HG02870 (cell line): Measurements from ENCODE around the gene PCNX3.
"Not testable (repeated sequence)": the region's sequence is repeated elsewhere in the genome, so short reads cannot be mapped to it uniquely, and the experiment has no call there.

Source experiments
- ATAC-seq: cut with Tn5 transposase; IDR thresholded peaks from one replicate; pipeline ENCODE4 v1.9.1; 2021; ENCODE audit warnings: mild to moderate bottlenecking, moderate library complexity; ENCODE audit not compliant: unreplicated experiment

PCNX3 gene

DNA sequence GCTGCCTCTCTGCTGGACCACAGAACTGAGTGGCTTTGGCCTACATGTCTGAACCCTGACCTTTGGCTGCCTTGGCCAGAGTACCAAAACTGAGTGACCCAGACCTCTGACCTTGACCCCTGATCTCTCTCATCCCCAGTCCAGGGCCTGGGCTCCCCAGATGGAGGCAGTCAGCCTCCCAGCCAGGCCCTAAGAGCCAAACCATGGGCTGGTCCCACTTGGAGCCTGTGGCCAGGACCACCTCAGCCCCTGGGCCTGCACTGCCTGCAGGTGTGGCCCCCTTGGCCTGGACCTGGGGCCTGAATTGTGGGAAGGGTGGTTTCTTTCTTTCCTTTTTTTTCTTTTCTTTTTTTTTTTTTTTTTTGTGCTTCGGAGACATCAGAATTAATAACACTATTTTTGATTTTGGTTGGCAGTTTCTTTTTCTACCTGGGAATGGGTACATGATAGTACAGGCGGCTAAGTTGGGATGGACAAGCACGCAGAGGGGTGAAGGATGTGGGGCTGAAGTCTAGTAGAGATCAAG is 21.5 kb downstream of the PCNX3 start:
- ATAC-seq = no peak

DNA sequence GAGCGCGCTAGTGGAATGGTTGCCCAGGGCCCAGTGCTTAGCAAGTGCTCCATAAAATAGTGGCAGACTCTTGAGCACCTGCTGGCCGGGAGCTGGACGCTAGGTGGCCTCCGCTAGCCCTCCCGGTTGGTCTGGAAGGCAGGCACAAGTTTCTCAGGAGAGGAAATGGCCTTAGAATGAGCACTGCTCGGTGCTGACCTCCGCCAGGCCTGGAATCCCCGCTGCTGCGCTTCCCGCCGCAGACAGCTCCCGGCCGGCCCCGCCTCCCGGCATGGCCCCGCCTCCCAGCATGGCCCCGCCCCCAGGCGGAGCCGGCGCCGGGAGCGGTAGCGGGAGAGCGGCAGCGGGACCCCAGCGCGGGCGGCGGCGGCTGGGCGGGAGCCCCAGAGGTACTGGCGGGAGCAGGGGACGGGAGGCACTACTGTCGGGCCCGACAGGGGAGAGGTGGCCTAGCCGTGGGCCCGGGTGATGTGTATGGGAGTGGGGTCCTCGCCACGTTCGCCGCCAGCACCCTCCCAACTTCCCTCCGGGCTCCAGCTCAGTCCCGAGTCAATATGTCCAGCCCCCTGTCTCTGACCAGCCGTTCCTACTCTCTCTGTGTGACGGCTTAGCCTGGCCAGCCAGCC is 22.3 kb downstream of the PCNX3 start, which contains the start of gene SIPA1:
SIPA1 (plus strand) TSS at position 308 of the 626 bp plus-strand sequence. CDS start 2,821 bp downstream, outside the sequence.
- peak; percentile 50 for ATAC-seq

DNA sequence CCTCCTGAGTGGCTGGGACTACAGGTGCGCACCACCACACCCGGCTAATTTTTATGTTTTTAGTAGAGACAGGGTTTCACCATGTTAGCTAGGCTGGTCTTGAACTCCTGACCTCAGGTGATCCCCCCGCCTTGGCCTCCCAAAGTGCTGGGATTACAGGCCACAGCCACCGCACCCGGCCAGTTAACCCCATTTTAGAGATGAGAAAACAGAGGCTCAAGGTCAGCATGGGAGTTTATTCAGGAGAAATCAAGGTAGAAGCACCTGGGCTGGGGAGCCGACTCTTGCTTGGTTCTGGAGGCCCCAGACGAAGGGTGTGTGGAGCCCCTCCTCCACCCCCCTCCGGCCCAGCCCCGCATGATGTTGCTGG is 23.6 kb downstream of the PCNX3 start:
- not testable (repeated sequence) for ATAC-seq

DNA sequence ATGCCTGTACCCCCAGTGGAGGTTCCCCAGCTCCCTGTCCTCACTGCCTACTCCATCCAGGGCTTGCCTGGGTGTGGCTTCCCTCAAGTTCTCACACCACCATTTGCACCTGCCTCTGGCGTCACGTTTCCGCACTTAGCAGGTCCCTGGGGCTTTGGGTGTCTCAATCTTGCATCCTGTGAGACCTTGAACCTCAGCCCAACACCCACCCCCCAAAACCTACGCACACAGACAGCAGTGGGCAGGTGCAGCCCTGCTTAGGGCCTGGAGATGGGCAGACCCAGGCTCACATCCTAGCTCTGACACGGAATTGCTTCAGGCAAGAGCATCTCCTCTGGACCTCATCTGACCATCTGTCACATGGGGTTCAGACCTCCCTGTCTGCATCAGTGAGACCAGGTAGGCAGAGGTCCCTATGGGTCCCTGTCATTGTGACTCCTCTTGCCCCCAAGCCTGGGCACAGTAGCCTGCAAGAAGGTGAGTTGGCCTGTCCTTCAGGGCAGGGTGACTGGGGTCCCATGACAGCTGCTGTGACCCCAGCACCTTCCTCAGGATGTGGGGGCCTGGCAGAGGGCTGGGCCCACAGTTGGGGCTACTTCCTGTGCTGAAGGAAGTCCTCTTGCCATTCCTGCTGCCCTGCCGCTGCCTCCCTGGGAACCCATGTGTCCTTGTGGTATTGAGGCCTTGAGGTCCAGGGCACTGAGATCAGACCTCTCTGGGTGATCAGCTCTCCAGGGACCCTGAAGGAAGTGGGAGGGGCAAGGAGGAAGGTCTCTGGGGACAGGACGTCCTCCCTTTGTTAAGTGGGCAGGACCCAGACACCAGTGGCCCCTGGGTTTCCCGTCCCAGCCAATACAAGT is 24.3 kb downstream of the PCNX3 start:
- ATAC-seq = no peak

DNA sequence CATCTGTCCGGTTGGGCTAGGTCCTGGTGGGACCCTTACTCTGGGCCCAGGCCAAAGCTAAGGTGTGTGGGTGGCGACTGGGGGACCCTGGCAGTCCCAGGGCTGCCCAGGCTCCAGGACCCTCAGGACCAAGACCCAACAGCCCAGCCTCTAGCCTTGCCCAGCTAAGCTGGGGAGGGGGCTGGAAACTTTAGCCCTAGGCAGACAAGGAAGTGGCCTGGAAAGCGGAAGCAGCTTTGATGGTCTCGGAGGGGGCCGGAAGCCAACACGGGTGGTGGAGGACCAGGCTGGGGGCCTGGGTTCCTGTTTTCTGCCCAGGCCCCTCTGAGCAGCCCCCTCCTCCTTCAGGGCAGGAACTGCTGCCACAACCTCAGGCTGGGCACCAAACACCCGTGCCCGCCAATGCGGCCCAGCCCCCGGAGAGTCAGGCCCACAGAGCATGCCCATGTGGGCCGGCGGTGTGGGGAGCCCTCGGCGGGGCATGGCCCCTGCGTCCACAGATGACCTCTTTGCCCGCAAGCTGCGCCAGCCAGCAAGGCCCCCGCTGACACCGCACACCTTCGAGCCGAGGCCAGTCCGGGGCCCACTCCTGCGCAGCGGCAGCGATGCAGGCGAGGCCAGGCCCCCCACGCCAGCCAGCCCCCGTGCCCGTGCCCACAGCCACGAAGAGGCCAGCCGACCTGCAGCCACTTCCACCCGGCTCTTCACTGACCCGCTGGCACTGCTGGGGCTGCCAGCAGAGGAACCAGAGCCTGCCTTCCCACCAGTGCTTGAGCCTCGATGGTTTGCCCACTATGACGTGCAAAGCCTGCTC is 25.1 kb downstream of the PCNX3 start:
- ATAC-seq = no peak

DNA sequence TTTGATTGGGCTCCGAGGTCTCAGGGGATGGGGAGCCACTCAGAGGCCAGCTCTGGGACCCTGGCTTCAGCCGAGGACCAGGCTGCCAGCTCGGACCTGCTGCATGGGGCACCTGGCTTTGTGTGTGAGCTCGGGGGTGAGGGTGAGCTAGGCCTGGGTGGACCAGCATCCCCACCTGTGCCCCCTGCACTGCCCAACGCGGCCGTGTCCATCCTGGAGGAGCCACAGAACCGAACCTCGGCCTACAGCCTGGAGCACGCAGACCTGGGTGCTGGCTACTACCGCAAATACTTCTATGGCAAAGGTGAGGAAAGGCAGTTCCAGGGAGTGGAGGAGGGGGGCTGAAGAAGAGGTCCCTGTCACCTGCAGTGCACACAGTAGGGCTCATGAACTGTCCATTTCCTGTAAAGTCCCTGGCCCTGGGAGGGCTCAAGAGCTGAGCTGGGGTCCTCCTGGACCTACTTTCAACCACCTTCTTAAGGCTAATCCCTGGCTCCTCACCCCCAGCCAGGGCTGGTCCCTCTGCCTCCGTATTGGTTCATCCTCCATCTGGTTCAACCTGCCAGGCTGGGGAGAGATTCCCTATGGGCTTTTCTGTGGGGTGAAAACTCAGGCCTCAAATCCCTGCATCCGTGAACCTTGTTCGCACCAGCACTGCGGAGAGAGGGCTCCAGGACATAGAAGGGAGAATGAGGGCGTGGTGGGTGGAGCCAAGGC is 25.9 kb downstream of the PCNX3 start:
- no peak for ATAC-seq

DNA sequence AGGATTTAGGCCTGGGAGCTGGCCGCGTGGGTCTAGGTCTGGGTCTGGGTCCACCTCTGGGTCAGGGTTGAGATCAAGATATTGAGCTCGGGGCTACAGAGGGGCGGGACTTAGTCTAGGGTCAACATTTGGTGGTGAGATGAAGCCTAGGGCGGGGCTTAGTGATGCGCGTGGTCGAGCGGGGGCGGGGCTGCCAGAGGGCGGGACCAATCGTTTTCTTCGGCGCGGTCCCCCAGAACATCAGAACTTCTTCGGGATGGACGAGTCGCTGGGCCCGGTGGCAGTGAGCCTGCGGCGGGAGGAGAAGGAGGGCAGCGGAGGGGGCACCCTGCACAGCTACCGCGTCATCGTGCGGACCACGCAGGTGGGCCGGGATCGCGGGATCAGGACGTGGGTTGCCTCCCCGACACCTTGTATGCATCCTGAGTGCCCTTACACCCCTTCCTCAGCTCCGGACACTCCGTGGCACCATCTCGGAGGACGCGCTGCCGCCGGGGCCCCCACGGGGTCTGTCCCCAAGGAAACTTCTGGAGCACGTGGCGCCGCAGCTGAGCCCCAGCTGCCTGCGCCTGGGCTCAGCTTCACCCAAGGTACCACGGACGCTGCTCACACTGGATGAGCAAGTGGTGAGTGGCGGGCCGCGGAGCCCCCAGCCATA is 26.6 kb downstream of the PCNX3 start:
- ATAC-seq = no peak

DNA sequence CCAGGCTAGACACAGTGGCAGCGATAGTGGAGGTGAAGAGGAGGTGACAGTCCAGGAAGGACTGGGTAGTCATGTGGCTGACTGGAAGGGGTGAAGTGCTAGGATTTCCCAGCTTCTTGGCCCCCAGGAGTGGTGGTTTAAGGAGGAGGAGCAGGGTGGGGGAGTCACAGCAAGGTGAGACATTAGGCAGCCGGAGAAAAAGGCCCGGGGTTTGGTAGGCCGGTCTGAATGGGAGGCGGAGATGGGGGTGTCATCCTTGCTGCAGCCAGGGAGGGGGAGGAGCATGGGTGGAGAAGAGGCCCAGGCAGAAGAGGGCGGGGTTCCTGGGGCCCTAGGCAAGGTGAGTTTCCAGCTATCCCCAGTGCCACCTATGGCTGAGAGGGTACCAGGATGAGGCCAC is 28.4 kb downstream of the PCNX3 start:
- ATAC-seq = no peak

DNA sequence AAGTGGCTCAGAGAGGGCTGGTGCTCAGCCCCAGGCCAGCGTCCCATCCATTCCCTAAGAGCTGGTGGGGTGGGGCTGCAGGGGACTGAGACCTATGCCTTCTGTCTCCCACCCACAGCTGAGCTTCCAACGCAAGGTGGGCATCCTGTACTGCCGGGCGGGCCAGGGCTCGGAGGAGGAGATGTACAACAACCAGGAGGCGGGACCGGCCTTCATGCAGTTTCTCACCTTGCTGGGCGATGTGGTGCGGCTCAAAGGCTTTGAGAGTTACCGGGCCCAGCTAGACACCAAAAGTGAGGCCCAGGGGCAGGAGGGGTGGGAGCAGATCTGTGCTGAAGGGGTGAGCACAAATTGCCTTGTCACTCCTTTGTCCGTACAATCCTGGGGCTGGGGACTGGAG is 29.3 kb downstream of the PCNX3 start:
- ATAC-seq = no peak

DNA sequence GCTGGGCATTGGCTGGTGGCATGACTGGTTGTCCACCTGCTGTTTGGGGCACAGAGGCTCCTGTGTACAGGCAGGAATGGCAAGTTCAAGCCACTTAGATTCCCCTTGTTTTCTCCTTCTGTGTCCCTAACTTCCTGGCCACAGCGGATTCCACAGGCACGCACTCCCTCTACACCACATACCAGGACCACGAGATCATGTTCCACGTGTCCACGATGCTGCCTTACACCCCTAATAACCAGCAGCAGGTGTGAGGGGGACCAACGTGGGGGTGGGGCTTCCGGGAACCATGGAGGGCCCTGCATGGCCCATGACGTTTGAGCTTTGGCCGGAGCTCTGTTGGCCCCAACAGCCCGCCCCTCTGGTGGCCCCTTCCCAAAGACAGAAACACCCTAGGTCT is 30.1 kb downstream of the PCNX3 start:
- ATAC-seq = no peak

DNA sequence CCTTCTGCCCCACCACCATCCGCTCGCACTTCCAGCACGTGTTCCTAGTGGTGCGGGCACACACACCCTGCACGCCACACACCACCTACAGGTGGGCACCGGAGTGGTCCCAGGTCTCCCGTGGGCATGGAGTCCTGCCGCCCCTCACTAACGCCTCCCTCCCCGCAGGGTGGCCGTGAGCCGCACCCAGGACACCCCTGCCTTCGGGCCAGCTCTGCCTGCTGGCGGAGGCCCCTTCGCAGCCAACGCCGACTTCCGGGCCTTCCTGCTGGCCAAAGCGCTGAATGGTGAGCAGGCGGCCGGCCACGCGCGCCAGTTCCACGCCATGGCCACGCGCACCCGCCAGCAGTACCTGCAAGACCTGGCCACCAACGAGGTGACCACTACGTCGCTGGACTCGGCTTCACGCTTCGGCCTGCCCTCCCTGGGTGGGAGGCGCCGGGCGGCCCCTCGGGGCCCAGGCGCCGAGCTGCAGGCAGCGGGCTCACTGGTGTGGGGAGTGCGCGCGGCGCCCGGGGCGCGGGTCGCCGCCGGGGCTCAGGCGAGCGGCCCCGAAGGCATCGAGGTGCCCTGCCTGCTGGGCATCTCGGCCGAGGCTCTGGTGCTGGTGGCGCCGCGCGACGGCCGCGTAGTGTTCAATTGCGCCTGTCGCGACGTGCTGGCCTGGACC is 30.8 kb downstream of the PCNX3 start:
- no peak for ATAC-seq

DNA sequence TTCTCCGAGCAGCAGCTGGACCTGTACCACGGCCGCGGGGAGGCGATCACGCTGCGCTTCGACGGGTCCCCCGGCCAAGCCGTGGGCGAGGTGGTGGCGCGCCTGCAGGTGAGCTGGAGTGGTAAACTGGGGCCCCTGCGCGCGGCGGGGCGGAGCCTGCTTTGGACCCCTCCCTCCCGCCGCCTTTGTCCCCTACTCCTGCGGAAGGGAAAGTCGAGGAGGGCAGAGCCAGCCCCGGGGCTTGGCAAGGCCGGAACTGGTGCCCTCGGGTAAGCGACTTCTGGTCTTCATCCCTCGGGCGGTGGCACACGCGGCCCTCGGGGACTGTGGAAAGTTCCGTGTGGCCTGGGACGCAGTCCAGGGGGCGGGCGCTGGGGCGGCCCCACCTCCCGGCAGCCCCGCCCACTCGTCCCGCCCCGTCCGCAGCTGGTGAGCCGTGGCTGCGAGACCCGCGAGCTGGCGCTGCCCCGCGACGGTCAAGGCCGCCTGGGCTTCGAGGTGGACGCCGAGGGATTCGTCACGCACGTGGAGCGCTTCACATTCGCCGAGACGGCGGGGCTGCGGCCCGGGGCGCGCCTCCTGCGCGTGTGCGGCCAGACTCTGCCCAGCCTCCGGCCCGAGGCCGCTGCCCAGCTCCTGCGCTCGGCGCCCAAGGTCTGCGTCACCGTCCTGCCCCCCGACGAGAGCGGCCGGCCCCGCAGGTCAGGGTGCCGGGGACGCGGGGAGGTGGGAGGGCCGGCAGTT is 31.6 kb downstream of the PCNX3 start:
- no peak for ATAC-seq

DNA sequence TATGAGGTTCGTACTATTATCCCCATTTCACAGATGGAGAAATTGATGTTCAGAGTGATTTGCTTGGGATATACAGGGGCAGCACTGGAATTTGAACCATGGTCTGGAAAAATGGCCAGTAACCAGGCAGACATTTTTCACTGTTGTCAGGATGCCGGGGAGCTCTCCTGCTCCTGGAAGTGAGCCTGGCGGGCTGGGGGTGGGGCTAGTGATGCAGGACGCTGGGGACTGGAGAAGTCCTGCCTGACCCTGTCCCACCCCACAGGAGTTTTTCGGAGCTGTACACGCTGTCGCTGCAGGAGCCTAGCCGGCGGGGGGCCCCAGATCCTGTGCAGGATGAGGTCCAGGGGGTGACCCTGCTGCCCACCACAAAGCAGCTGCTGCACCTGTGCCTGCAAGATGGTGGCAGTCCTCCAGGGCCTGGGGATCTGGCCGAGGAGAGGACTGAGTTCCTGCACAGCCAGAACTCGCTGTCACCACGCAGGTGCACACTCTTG is 33.5 kb downstream of the PCNX3 start:
- ATAC-seq = no peak

DNA sequence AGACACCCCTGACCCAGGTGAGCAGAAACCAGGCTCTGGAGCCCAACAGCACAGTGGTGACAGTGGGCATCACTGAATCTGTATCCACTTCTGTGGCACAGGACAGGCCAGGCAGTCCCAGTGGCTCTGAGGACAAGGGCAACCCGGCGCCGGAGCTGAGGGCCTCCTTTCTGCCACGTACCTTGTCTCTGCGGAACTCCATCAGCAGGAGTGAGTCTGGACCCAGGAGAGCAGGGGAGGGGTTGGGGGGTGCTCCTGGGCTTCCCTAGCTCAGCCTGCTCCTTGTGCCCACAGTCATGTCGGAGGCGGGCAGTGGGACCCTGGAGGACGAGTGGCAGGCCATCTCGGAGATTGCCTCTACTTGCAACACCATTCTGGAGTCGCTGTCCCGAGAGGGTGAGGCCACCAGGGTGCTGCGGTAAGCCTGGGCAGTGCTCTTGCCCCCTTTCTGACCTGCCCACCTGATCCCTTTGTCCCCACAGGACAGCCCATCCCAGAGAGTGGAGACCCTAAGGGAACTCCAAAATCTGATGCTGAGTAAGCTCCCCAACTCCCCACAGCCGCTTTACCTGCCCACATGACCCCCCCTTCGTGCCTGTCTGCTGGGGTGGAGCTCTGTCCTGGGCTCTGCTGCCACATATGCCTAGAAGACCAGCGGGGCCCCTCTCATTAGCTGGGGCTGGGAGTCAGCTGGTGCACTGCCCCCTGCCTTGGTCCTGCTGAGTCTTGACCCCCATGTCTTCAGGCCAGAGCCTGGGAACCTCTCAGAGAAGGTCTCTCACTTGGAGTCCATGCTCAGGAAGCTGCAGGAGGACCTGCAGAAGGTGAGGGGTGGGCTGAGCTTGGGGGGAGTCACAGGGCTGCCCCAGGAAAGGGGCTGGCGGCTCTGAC is 34.3 kb downstream of the PCNX3 start:
- no peak for ATAC-seq

DNA sequence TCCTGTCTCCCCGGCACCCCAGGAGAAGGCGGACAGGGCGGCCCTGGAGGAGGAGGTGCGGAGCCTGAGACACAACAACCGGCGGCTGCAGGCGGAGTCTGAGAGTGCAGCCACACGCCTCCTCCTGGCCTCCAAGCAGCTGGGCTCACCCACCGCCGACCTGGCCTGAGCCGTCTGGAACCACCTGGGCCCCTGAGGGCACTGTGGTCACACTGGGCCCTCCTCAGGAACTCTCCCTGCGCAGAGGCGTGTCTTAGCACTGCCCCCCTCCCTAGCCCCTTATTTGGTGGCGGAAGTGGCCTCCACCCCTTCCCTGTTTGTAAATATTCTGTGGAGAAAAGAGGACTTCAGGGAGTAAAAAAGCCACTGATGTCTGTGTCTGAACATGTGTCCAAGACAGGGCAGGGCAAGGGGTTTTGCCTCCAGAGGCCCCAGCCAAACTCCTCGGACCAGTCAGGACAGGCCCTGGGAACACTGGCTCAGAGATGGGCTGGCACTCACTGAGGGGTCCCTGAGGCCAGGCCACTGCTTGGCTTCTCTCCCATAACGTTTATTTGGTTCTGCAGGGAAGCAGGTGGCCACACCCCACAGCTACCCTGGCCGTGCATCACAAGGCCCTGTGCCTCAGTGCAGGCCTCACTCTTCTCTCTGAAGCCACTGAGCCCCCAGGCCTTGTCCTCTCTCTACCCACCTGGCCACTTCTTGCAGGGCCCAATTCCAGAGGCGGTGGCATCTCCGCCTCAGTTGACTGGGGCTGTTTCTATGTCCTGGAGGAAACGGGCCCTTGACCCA is 35.2 kb downstream of the PCNX3 start:
- ATAC-seq = no peak

DNA sequence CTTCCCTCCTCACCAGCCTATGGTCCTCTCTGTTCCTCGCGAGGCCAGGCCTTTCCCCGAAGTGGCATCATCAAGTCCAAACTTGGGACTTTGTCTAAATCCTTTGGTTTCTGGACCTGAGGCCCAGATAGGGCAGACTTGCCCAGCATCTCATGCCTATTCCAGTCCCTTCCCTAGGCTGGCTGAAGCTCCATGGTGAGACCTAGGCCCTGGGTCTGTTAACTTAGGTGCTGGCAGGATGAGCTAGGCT is 35.7 kb downstream of the PCNX3 start:
- no peak for ATAC-seq
